B cell (primary cell): ENCODE data around the gene ZBTB33. TPM values are rescaled to one million over a fixed set of nuclear protein-coding genes. Genes with fewer than 3 reads are reported as not detected.

Source experiments
- ATAC-seq: fragments of 200-7000 bp; cut with Tn5 transposase; one replicate; pipeline ENCODE4 v1.10.0; 2021; ENCODE audit warnings: low read depth, mild to moderate bottlenecking, moderate number of reproducible peaks, moderate library complexity
- CTCF ChIA-PET: fragments of 350-600 bp; sonication (Branson Sonifier 250); formaldehyde crosslinking; loops from one replicate; lab custom pipeline; 2021; ENCODE audit warnings: antibody characterized with exemption, inconsistent platforms; lab: Charles Lee
- POLR2A ChIA-PET: fragments of 350-600 bp; sonication (Branson Sonifier 250); formaldehyde crosslinking; loops from one replicate; lab custom pipeline; 2021; ENCODE audit warnings: antibody characterized with exemption; lab: Charles Lee
- DNase-seq: peaks from one replicate; pipeline ENCODE4 v3.0.0; 2013
- H2AFZ ChIP-seq: 2 replicates; pipeline ENCODE4 v1.6.1; 2012; ENCODE audit warnings: mild to moderate bottlenecking, low read depth, low read length; ENCODE audit not compliant: insufficient read depth, poor library complexity, severe bottlenecking
- H3K27ac ChIP-seq, 2 donors: 1 replicate in 1 of 2; 2 replicates in 1 of 2; pipeline ENCODE4 v1.5.1; 2012 to 2013; ENCODE audit warnings: low read length in 2 of 2, mild to moderate bottlenecking in 2 of 2, moderate library complexity in 1 of 2
- H3K27me3 ChIP-seq, 4 experiments: fragments of 200-600 bp in 1 of 4; sonication (generic) in 1 of 4; replicated peaks in 1 of 4; 1 replicate in 2 of 4; 2 replicates in 2 of 4; pipeline versions ENCODE4 v1.6.1 to v1.7.0; 2013 to 2016; ENCODE audit warnings: low read length in 3 of 4, mild to moderate bottlenecking in 2 of 4, mixed read lengths in 1 of 4, moderate library complexity in 1 of 4; ENCODE audit not compliant: insufficient read depth in 4 of 4, control insufficient read depth in 3 of 4; ENCODE audit errors: control extremely low read depth in 1 of 4
- H3K36me3 ChIP-seq, 2 experiments: replicated peaks in 1 of 2; 1 replicate in 1 of 2; 2 replicates in 1 of 2; pipeline versions ENCODE4 v1.6.1 to v1.7.1; 2013; ENCODE audit warnings: low read length in 1 of 2; ENCODE audit not compliant: insufficient read depth in 2 of 2, control insufficient read depth in 1 of 2; ENCODE audit errors: control extremely low read depth in 1 of 2, extremely low read depth in 1 of 2
- H3K4me1 ChIP-seq, 2 donors: fragments of 200-600 bp in 1 of 2; sonication (generic) in 1 of 2; 1 replicate in 1 of 2; 2 replicates in 1 of 2; pipeline versions ENCODE4 v1.5.1 to v1.6.1; 2013 to 2017; ENCODE audit warnings: low read length in 2 of 2; ENCODE audit not compliant: control insufficient read depth in 2 of 2, insufficient read depth in 2 of 2
- H3K4me2 ChIP-seq: replicated peaks from 2 replicates; pipeline ENCODE3; 2012; ENCODE audit warnings: mild to moderate bottlenecking, low read depth, low read length; ENCODE audit not compliant: poor library complexity, severe bottlenecking
- H3K4me3 ChIP-seq, 5 experiments: fragments of 200-600 bp in 1 of 5; sonication (generic) in 1 of 5; 1 replicate in 3 of 5; 2 replicates in 2 of 5; pipeline versions ENCODE4 v1.5.1 to v1.7.0; 2011 to 2016; ENCODE audit warnings: low read length in 4 of 5, mild to moderate bottlenecking in 4 of 5, low read depth in 2 of 5, control low read depth in 1 of 5, moderate library complexity in 1 of 5; ENCODE audit not compliant: insufficient read depth in 1 of 5; ENCODE audit errors: control extremely low read depth in 1 of 5, extremely low read depth in 1 of 5
- H3K79me2 ChIP-seq: fragments of 200-600 bp; sonication (generic); one replicate; pipeline ENCODE4 v1.6.0; 2016; ENCODE audit warnings: low read length; ENCODE audit not compliant: control insufficient read depth, insufficient read depth
- H3K9ac ChIP-seq: fragments of 200-600 bp; sonication (generic); 2 replicates; pipeline ENCODE4 v1.6.1; 2017; ENCODE audit warnings: mild to moderate bottlenecking, low read length, moderate library complexity
- H3K9me3 ChIP-seq, 3 donors: one replicate each; pipeline versions ENCODE4 v1.6.1 to v1.7.1; 2013; ENCODE audit warnings: low read length in 2 of 3; ENCODE audit not compliant: control insufficient read depth in 2 of 3, insufficient read depth in 1 of 3; ENCODE audit errors: control extremely low read depth in 1 of 3
- H4K20me1 ChIP-seq: 2 replicates; pipeline ENCODE4 v1.6.0; 2012; ENCODE audit warnings: mild to moderate bottlenecking, low read length; ENCODE audit not compliant: insufficient read depth, control insufficient read depth, poor library complexity, severe bottlenecking
- H3K27ac Mint-ChIP-seq: one replicate; pipeline ENCODE4 v1.8.0; 2021; ENCODE audit warnings: mixed read lengths
- H3K27me3 Mint-ChIP-seq: one replicate; pipeline ENCODE4 v1.8.0; 2021; ENCODE audit warnings: mixed read lengths
- H3K4me1 Mint-ChIP-seq: one replicate; pipeline ENCODE4 v1.8.0; 2021; ENCODE audit warnings: mixed read lengths
- H3K4me3 Mint-ChIP-seq: one replicate; pipeline ENCODE4 v1.8.0; 2021; ENCODE audit warnings: mixed read lengths
- H3K9me3 Mint-ChIP-seq: one replicate; pipeline ENCODE4 v1.8.0; 2022; ENCODE audit warnings: mixed read lengths; ENCODE audit not compliant: insufficient read depth
- EZH2 ChIP-seq: IDR thresholded peaks from 2 replicates; pipeline ENCODE4 v1.6.1; 2012; ENCODE audit warnings: borderline replicate concordance, low read depth, mild to moderate bottlenecking, moderate library complexity, low read length; ENCODE audit not compliant: insufficient read depth, poor library complexity, severe bottlenecking
- WGBS: methylation state at CpG from one replicate; pipeline ENCODE4 v1.1.5; 2013; ENCODE audit warnings: missing lambda C conversion rate; ENCODE audit not compliant: insufficient coverage; 5-methylcytosine and 5-hydroxymethylcytosine counted together
- intact Hi-C: fragments of 100-400 bp; cut with micrococcal nuclease; formaldehyde crosslinking; loops from one replicate; pipeline ENCODE4 v1.10.0; 2022
- polyA plus RNA-seq: library from polyadenylated mRNA; depleted of rRNA; stranded (reverse); fragments of >200 nt; gene quantifications from 2 replicates; pipeline ENCODE4 v1.2.3, GENCODE V29; 2012
- total RNA-seq, 2 donors: library from RNA; stranded (reverse); fragments of 120-200 nt in 1 of 2; gene quantifications; 1 replicate in 1 of 2; 2 replicates in 1 of 2; pipeline versions ENCODE4 v1.2.3 to v1.2.4, GENCODE V29; 2013 to 2022
- TF ChIP-seq, protein P1 (sequence below): fragments of 200-600 bp; IDR thresholded peaks from one replicate; pipeline ENCODE4 v1.8.0; 2022; ENCODE audit warnings: antibody characterized with exemption, mild to moderate bottlenecking

ZBTB33 gene
- total and polyA plus RNA-seq, 2 donors (not counting 1 experiment from before 2014, with no cell fraction given): 4.6 to 21.6 TPM

DNA sequence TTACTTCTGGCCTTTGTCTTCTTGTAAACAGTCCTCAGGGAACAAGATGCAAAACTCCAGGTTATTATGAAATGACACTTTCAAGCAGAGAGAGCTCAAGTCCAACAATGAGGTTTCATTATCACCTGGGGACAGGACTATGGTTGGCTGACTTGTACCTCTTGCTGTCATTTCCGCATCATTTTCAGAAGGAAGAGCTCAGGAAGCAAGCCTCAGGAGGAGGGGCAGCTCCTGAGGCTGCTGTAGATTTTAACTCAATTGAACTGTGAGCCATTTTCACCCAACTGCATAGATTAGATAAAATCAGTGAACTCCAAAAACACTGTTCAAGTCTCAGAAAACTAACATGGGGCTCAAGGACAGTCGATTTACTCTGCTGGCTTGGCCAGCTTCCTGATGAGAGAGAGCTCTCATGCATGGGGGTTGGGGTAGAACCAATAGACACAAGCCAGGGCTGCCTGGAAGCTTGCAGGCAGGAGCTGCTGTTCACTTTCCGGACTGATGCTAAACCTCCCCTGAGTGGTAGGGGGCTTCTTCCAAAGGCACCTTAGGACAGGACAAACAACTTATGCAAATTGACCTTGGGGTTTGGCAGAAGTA lies 37.0 kb downstream of the ZBTB33 start:
- CTCF ChIA-PET: interaction anchor here (0.5 to 1.4 kb wide), 2 partner anchors 18 to 167 kb away, joined by 3 read pairs; no protein-coding TSS in a partner anchor
- H3K27ac Mint-ChIP-seq: no peak overlapping the region
- no peak overlapping the region for H3K4me3 Mint-ChIP-seq
- Histone ChIP-seq H3K4me2 (no peak overlapping the region), H3K4me3 (no peak overlapping the region), H3K9me3 (no peaks in the 10 kb centered on the region), H3K27ac (no peak overlapping the region), H3K27me3 (no peaks in the 10 kb centered on the region), H3K36me3 (no peaks in the 10 kb centered on the region), H4K20me1 (no peaks in the 10 kb centered on the region), H3K79me2 (no peaks in the 10 kb centered on the region), H2AFZ (no peak overlapping the region), H3K9ac (no peak overlapping the region), H3K4me1 (peaks cover 7 to 17% of the 10 kb centered on the region in 2 donors)
- peaks cover 17% of the 10 kb centered on the region for H3K4me1 Mint-ChIP-seq
- DNase-seq (no peak), ATAC-seq (no peak)
- TF ChIP-seq EZH2: no peak
- TF ChIP-seq, protein P1, sequence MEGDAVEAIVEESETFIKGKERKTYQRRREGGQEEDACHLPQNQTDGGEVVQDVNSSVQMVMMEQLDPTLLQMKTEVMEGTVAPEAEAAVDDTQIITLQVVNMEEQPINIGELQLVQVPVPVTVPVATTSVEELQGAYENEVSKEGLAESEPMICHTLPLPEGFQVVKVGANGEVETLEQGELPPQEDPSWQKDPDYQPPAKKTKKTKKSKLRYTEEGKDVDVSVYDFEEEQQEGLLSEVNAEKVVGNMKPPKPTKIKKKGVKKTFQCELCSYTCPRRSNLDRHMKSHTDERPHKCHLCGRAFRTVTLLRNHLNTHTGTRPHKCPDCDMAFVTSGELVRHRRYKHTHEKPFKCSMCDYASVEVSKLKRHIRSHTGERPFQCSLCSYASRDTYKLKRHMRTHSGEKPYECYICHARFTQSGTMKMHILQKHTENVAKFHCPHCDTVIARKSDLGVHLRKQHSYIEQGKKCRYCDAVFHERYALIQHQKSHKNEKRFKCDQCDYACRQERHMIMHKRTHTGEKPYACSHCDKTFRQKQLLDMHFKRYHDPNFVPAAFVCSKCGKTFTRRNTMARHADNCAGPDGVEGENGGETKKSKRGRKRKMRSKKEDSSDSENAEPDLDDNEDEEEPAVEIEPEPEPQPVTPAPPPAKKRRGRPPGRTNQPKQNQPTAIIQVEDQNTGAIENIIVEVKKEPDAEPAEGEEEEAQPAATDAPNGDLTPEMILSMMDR: no peak
- no peaks in the 10 kb centered on the region for H3K27me3 Mint-ChIP-seq
- intact Hi-C loops: loop anchor here (5.0 kb wide), 1 partner anchor 35 kb away; the partner anchor contains the start of gene ZBTB33
- 72% methylated on average over 2 of the region's 3 CpGs for WGBS
- POLR2A ChIA-PET: no interaction called here
- no peaks in the 10 kb centered on the region for H3K9me3 Mint-ChIP-seq

DNA sequence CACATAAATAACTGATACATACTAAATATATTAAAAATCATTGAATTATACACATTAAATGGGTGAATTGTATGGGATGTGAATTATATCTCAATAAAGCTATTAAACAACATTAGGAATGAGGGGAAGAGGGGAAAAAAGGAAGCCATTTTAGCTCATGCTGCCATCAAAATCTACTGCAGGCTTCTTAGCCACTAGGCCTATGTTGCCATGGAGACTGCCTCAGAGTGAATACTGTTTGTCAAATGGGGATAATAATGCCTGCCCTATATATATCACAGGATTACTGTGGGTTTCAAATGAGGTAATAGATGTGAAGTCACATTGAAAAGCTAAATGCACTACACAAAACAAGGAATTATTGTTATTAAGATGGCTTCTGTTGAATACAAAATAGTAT lies 39.5 kb downstream of the ZBTB33 start:
- no peak overlapping the region for H3K9ac ChIP-seq

More for the DNA sequence above, 39.5 kb downstream of the ZBTB33 start:
- Histone ChIP-seq H4K20me1 (no peaks in the 10 kb centered on the region), H3K36me3 (no peaks in the 10 kb centered on the region), H3K4me1 (peaks cover 7 to 17% of the 10 kb centered on the region in 2 donors), H3K27ac (no peak overlapping the region), H3K4me2 (no peak overlapping the region), H3K4me3 (no peak overlapping the region), H3K9me3 (no peaks in the 10 kb centered on the region), H3K79me2 (no peaks in the 10 kb centered on the region), H2AFZ (no peak overlapping the region), H3K27me3 (no peaks in the 10 kb centered on the region)
- no peak overlapping the region for H3K27ac Mint-ChIP-seq
- H3K9me3 Mint-ChIP-seq: no peaks in the 10 kb centered on the region
- TF ChIP-seq, protein P1: no peak
- no peak for TF ChIP-seq EZH2
- CTCF ChIA-PET: interaction anchor here (0.7 kb wide), 1 partner anchor 39 kb away, joined by 4 read pairs; the partner anchor contains the start of gene ZBTB33
- H3K4me3 Mint-ChIP-seq: no peak overlapping the region
- H3K4me1 Mint-ChIP-seq: peaks cover 22% of the 10 kb centered on the region
- H3K27me3 Mint-ChIP-seq: no peaks in the 10 kb centered on the region
- DNase-seq (no peak), ATAC-seq (no peak)
- intact Hi-C loops: no loop called here
- POLR2A ChIA-PET: no interaction called here
